Measurements from ENCODE around the gene HTR4. TPM values are rescaled to one million over a fixed set of nuclear protein-coding genes. Genes with fewer than 3 reads are reported as not detected.

The HTR4 gene
- total RNA-seq, 1 experiment from 2014 or later, result not detected

GRCh38 chr5:148651528-148651927 is 2.8 kb downstream of the HTR4 start:
- DNase-seq, result no peak
- no peak overlapping the region for H2AFZ ChIP-seq (ENCODE audit: low read length)

DNA sequence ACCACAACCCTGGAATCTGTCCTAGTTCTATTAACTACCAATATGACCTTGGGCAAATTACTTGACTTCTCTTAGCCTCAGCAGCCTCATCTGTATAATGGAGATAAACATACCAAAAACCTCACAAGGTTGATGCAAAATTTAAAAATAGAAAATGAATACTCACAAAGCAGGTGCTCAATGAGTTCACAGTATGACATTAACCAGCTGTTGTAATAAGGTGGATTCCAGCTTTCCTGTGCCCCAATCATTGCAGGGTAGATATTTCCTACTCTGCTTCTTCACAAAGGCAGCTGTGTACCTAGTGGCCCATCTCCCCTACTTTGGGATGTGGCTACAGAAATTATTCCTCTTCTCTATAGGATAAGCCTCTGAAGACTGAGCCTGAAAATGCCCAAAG is 8.8 kb downstream of the HTR4 start:
- no peak overlapping the region for H3K9ac ChIP-seq (ENCODE audit: low read length)
- H3K27me3 ChIP-seq (ENCODE audit: low read length), result no peaks in the 10 kb centered on the region
- H2AFZ ChIP-seq (ENCODE audit: low read length), result no peak overlapping the region
- H3K27ac ChIP-seq (ENCODE audit: low read length), result no peak overlapping the region
- no peaks in the 10 kb centered on the region for H4K20me1 ChIP-seq (ENCODE audit: insufficient read depth, low read depth, low read length)
- H3K9me2 ChIP-seq (replicated peaks; ENCODE audit: insufficient read depth, low read length), result no peaks in the 10 kb centered on the region
- no peak for DNase-seq
- no peaks in the 10 kb centered on the region for H3K79me2 ChIP-seq (ENCODE audit: low read length)
- no peak overlapping the region for H3K4me3 ChIP-seq (ENCODE audit: low read length)
- no peak overlapping the region for H3K4me2 ChIP-seq (ENCODE audit: low read depth, low read length, poor library complexity, severe bottlenecking)
- no peaks in the 10 kb centered on the region for H3K9me3 ChIP-seq (ENCODE audit: low read length)
- H3K36me3 ChIP-seq (ENCODE audit: insufficient read depth, low read length), result no peaks in the 10 kb centered on the region
- H3K4me1 ChIP-seq (ENCODE audit: low read length), result no peaks in the 10 kb centered on the region

More at GRCh38 chr5:148651528-148651927, 2.8 kb downstream of the HTR4 start:
- Histone ChIP-seq H3K9me2 (replicated peaks; ENCODE audit: insufficient read depth, low read length) (no peaks in the 10 kb centered on the region), H3K4me3 (ENCODE audit: low read length) (no peak overlapping the region), H4K20me1 (ENCODE audit: insufficient read depth, low read depth, low read length) (no peaks in the 10 kb centered on the region), H3K9me3 (ENCODE audit: low read length) (no peaks in the 10 kb centered on the region), H3K27me3 (ENCODE audit: low read length) (no peaks in the 10 kb centered on the region), H3K79me2 (ENCODE audit: low read length) (no peaks in the 10 kb centered on the region), H3K9ac (ENCODE audit: low read length) (no peak overlapping the region), H3K4me1 (ENCODE audit: low read length) (no peaks in the 10 kb centered on the region), H3K27ac (ENCODE audit: low read length) (no peak overlapping the region), H3K36me3 (ENCODE audit: insufficient read depth, low read length) (no peaks in the 10 kb centered on the region), H3K4me2 (ENCODE audit: low read depth, low read length, poor library complexity, severe bottlenecking) (no peak overlapping the region)

GRCh38 chr5:148641735-148642134 is 12.6 kb downstream of the HTR4 start:
- no peak overlapping the region for H2AFZ ChIP-seq (ENCODE audit: low read length)
- DNase-seq, result no peak
- no peak overlapping the region for H3K9ac ChIP-seq (ENCODE audit: low read length)
- H3K4me3 ChIP-seq (ENCODE audit: low read length), result no peak overlapping the region
- no peaks in the 10 kb centered on the region for H3K9me2 ChIP-seq (replicated peaks; ENCODE audit: insufficient read depth, low read length)
- H3K9me3 ChIP-seq (ENCODE audit: low read length), result no peaks in the 10 kb centered on the region
- no peaks in the 10 kb centered on the region for H3K4me1 ChIP-seq (ENCODE audit: low read length)
- no peak overlapping the region for H3K27ac ChIP-seq (ENCODE audit: low read length)
- H3K79me2 ChIP-seq (ENCODE audit: low read length), result no peaks in the 10 kb centered on the region
- H3K4me2 ChIP-seq (ENCODE audit: low read depth, low read length, poor library complexity, severe bottlenecking), result no peak overlapping the region
- H4K20me1 ChIP-seq (ENCODE audit: insufficient read depth, low read depth, low read length), result no peaks in the 10 kb centered on the region
- no peaks in the 10 kb centered on the region for H3K27me3 ChIP-seq (ENCODE audit: low read length)
- H3K36me3 ChIP-seq (ENCODE audit: insufficient read depth, low read length), result no peaks in the 10 kb centered on the region

- no peaks in the 10 kb centered on the region for H3K36me3 ChIP-seq (ENCODE audit: insufficient read depth, low read length)
- H3K27ac ChIP-seq (ENCODE audit: low read length), result no peak overlapping the region
- H2AFZ ChIP-seq (ENCODE audit: low read length), result no peak overlapping the region
- no peaks in the 10 kb centered on the region for H3K79me2 ChIP-seq (ENCODE audit: low read length)
- no peaks in the 10 kb centered on the region for H3K4me1 ChIP-seq (ENCODE audit: low read length)
- no peaks in the 10 kb centered on the region for H3K27me3 ChIP-seq (ENCODE audit: low read length)
- no peak overlapping the region for H3K4me3 ChIP-seq (ENCODE audit: low read length)
- no peak overlapping the region for H3K9ac ChIP-seq (ENCODE audit: low read length)
- H4K20me1 ChIP-seq (ENCODE audit: insufficient read depth, low read depth, low read length), result no peaks in the 10 kb centered on the region
- no peaks in the 10 kb centered on the region for H3K9me3 ChIP-seq (ENCODE audit: low read length)
- no peak overlapping the region for H3K4me2 ChIP-seq (ENCODE audit: low read depth, low read length, poor library complexity, severe bottlenecking)
- no peak for DNase-seq
- H3K9me2 ChIP-seq (replicated peaks; ENCODE audit: insufficient read depth, low read length), result no peaks in the 10 kb centered on the region
Measured at GRCh38 chr5:148640471-148640870, 13.9 kb downstream of the HTR4 start.

DNA sequence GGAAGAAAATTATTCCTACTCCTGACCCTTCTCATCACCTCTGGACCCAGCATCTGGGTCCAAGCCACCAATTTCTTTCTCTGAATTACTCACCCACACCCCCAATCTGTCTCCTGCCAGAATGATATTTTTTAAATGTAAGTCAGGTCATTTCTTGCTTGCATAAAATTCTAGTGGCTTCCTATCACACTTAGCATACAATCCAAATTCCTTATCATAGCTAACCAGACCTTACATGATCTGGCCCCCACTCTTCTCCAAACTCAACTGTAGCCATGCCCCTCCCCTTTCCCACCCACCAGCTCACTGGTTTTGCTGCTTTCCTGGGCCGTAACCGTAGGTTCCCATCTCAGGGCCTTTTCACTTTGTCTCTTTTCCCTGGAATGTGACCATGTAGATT is 15.2 kb downstream of the HTR4 start:
- H3K4me3 ChIP-seq (ENCODE audit: low read length), result no peak overlapping the region

DNA sequence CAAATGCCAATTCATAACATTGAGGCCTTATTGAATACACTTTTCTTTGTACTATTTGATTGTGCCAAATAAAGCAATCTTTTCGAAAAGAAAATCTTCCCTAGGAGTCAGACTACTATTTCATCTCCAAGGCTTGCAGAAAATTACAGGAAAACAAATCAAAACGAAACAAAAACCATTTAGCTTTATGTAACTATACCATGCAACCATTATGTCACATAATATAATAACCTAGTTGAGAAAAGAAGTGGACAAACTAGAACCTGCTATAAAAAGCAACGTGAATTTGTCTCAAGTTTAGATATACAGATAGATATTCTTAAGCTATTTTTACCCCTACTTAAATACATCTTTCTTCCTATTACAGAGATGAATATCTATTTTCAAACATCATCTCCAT is 18.0 kb downstream of the HTR4 start:
- H3K9me3 ChIP-seq (ENCODE audit: low read length), result no peaks in the 10 kb centered on the region
- no peak overlapping the region for H3K4me3 ChIP-seq (ENCODE audit: low read length)
- no peaks in the 10 kb centered on the region for H4K20me1 ChIP-seq (ENCODE audit: insufficient read depth, low read depth, low read length)
- no peaks in the 10 kb centered on the region for H3K79me2 ChIP-seq (ENCODE audit: low read length)
- H3K27me3 ChIP-seq (ENCODE audit: low read length), result no peaks in the 10 kb centered on the region
- no peak for DNase-seq
- H3K9ac ChIP-seq (ENCODE audit: low read length), result no peak overlapping the region
- H3K27ac ChIP-seq (ENCODE audit: low read length), result no peak overlapping the region
- no peak overlapping the region for H2AFZ ChIP-seq (ENCODE audit: low read length)
- no peaks in the 10 kb centered on the region for H3K9me2 ChIP-seq (replicated peaks; ENCODE audit: insufficient read depth, low read length)
- no peak overlapping the region for H3K4me2 ChIP-seq (ENCODE audit: low read depth, low read length, poor library complexity, severe bottlenecking)
- H3K36me3 ChIP-seq (ENCODE audit: insufficient read depth, low read length), result no peaks in the 10 kb centered on the region
- H3K4me1 ChIP-seq (ENCODE audit: low read length), result peaks cover 4% of the 10 kb centered on the region; the same call in 1 of the 2 replicates

More for the DNA sequence above, 15.2 kb downstream of the HTR4 start:
- H3K9me3 ChIP-seq (ENCODE audit: low read length), result no peaks in the 10 kb centered on the region
- H4K20me1 ChIP-seq (ENCODE audit: insufficient read depth, low read depth, low read length), result no peaks in the 10 kb centered on the region
- no peaks in the 10 kb centered on the region for H3K4me1 ChIP-seq (ENCODE audit: low read length)
- H3K27me3 ChIP-seq (ENCODE audit: low read length), result no peaks in the 10 kb centered on the region
- no peaks in the 10 kb centered on the region for H3K79me2 ChIP-seq (ENCODE audit: low read length)
- no peaks in the 10 kb centered on the region for H3K36me3 ChIP-seq (ENCODE audit: insufficient read depth, low read length)
- H3K4me2 ChIP-seq (ENCODE audit: low read depth, low read length, poor library complexity, severe bottlenecking), result no peak overlapping the region
- H2AFZ ChIP-seq (ENCODE audit: low read length), result no peak overlapping the region
- no peak overlapping the region for H3K27ac ChIP-seq (ENCODE audit: low read length)
- no peak for DNase-seq
- no peak overlapping the region for H3K9ac ChIP-seq (ENCODE audit: low read length)
- no peaks in the 10 kb centered on the region for H3K9me2 ChIP-seq (replicated peaks; ENCODE audit: insufficient read depth, low read length)

GRCh38 chr5:148635321-148636083 is 18.8 kb downstream of the HTR4 start:
- Histone ChIP-seq H3K27ac (ENCODE audit: low read length) (no peak overlapping the region), H4K20me1 (ENCODE audit: insufficient read depth, low read depth, low read length) (no peaks in the 10 kb centered on the region), H3K4me3 (ENCODE audit: low read length) (no peak overlapping the region), H3K27me3 (ENCODE audit: low read length) (no peaks in the 10 kb centered on the region), H3K36me3 (ENCODE audit: insufficient read depth, low read length) (no peaks in the 10 kb centered on the region), H3K4me1 (ENCODE audit: low read length) (peaks cover 4% of the 10 kb centered on the region; the same call in 1 of the 2 replicates), H3K79me2 (ENCODE audit: low read length) (no peaks in the 10 kb centered on the region), H3K9me2 (replicated peaks; ENCODE audit: insufficient read depth, low read length) (no peaks in the 10 kb centered on the region), H3K9ac (ENCODE audit: low read length) (no peak overlapping the region), H3K9me3 (ENCODE audit: low read length) (no peaks in the 10 kb centered on the region), H3K4me2 (ENCODE audit: low read depth, low read length, poor library complexity, severe bottlenecking) (no peak overlapping the region), H2AFZ (ENCODE audit: low read length) (no peak overlapping the region)
- DNase-seq, result no peak

DNA sequence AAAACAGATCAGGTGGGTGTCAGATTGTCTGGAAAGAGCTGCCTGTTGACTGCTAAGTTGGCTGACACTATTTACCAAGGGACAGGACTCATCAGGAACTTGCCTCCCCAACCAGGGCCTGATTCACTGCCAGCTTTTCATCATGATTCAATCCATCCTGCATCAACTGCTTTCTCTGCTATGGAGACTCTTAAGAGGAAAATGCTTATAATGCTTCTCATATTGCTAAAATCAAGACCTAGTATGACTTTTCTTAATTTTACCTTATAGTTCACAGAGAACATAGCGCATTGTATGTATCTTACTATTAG is 21.3 kb downstream of the HTR4 start:
- H3K9me2 ChIP-seq (replicated peaks; ENCODE audit: insufficient read depth, low read length), result no peaks in the 10 kb centered on the region
- no peak overlapping the region for H3K4me2 ChIP-seq (ENCODE audit: low read depth, low read length, poor library complexity, severe bottlenecking)
- no peak overlapping the region for H3K27ac ChIP-seq (ENCODE audit: low read length)
- no peak overlapping the region for H2AFZ ChIP-seq (ENCODE audit: low read length)
- H4K20me1 ChIP-seq (ENCODE audit: insufficient read depth, low read depth, low read length), result no peaks in the 10 kb centered on the region
- no peaks in the 10 kb centered on the region for H3K79me2 ChIP-seq (ENCODE audit: low read length)
- H3K4me1 ChIP-seq (ENCODE audit: low read length), result peaks cover 4% of the 10 kb centered on the region; the same call in 1 of the 2 replicates
- H3K9ac ChIP-seq (ENCODE audit: low read length), result no peak overlapping the region
- H3K9me3 ChIP-seq (ENCODE audit: low read length), result no peaks in the 10 kb centered on the region
- no peaks in the 10 kb centered on the region for H3K36me3 ChIP-seq (ENCODE audit: insufficient read depth, low read length)
- DNase-seq, result no peak
- no peak overlapping the region for H3K4me3 ChIP-seq (ENCODE audit: low read length)
- H3K27me3 ChIP-seq (ENCODE audit: low read length), result no peaks in the 10 kb centered on the region
